Natural killer cell (primary cell): ENCODE results near the gene LRRFIP2. TPM values are rescaled to one million over a fixed set of nuclear protein-coding genes. Genes with fewer than 3 reads are reported as not detected.

Source experiments
- ATAC-seq, 3 donors: fragments of 150-1000 bp in 2 of 3; fragments of 200-7000 bp in 1 of 3; cut with Tn5 transposase; 1 replicate in 1 of 3; 2 replicates in 2 of 3; pipeline ENCODE4 v1.10.0; 2021; ENCODE audit warnings: mild to moderate bottlenecking in 2 of 3, moderate library complexity in 2 of 3
- DNase-seq, 2 donors: peaks; one replicate each; pipeline versions ENCODE4 v3.0.0 to v3.0.0-alpha.2; 2013 to 2021; ENCODE audit warnings: mixed read lengths in 1 of 2
- H3K27ac ChIP-seq: one replicate; pipeline ENCODE4 v1.5.1; 2013; ENCODE audit warnings: mild to moderate bottlenecking, low read length
- H3K27me3 ChIP-seq: one replicate; pipeline ENCODE4 v1.6.1; 2013; ENCODE audit warnings: low read length; ENCODE audit not compliant: control insufficient read depth, insufficient read depth
- H3K36me3 ChIP-seq: one replicate; pipeline ENCODE4 v1.6.1; 2013; ENCODE audit warnings: low read length; ENCODE audit not compliant: control insufficient read depth, insufficient read depth
- H3K4me1 ChIP-seq: one replicate; pipeline ENCODE4 v1.6.1; 2013; ENCODE audit warnings: low read length; ENCODE audit not compliant: control insufficient read depth, insufficient read depth
- H3K4me3 ChIP-seq: one replicate; pipeline ENCODE4 v1.5.1; 2013; ENCODE audit warnings: low read length
- H3K9me3 ChIP-seq: one replicate; pipeline ENCODE4 v1.6.1; 2013; ENCODE audit warnings: low read length; ENCODE audit not compliant: control insufficient read depth, insufficient read depth
- H3K27ac Mint-ChIP-seq, 2 donors: one replicate each; pipeline ENCODE4 v1.8.0; 2022; ENCODE audit warnings: mild to moderate bottlenecking in 2 of 2, mixed read lengths in 2 of 2, moderate library complexity in 1 of 2
- H3K27me3 Mint-ChIP-seq, 2 donors: one replicate each; pipeline ENCODE4 v1.8.0; 2022; ENCODE audit warnings: low read depth in 2 of 2, mixed read lengths in 2 of 2
- H3K36me3 Mint-ChIP-seq: one replicate; pipeline ENCODE4 v1.8.0; 2022; ENCODE audit warnings: mixed read lengths
- H3K4me1 Mint-ChIP-seq, 2 donors: one replicate each; pipeline ENCODE4 v1.8.0; 2022; ENCODE audit warnings: mixed read lengths in 2 of 2
- H3K4me3 Mint-ChIP-seq: one replicate; pipeline ENCODE4 v1.8.0; 2022; ENCODE audit warnings: mild to moderate bottlenecking, moderate library complexity, mixed read lengths
- H3K9me3 Mint-ChIP-seq, 2 donors: one replicate each; pipeline ENCODE4 v1.8.0; 2022; ENCODE audit warnings: mixed read lengths in 2 of 2
- WGBS: methylation state at CpG from one replicate; pipeline ENCODE4 v1.1.7; 2013; ENCODE audit warnings: missing lambda C conversion rate; ENCODE audit not compliant: insufficient coverage; 5-methylcytosine and 5-hydroxymethylcytosine counted together
- intact Hi-C: fragments of 100-400 bp; cut with micrococcal nuclease; formaldehyde crosslinking; loops from one replicate; pipeline ENCODE4 v1.14.2; 2022
- total RNA-seq, 4 donors: library from RNA; stranded (reverse); fragments of 120-200 nt in 1 of 4; gene quantifications; one replicate each; pipeline versions ENCODE4 v1.2.3 to v1.2.4, GENCODE V29; 2013 to 2022
- TF ChIP-seq, protein P1 (sequence below): fragments of 200-600 bp; IDR thresholded peaks from one replicate; pipeline ENCODE4 v1.8.0; 2022; ENCODE audit warnings: antibody characterized with exemption

LRRFIP2 gene
- total RNA-seq, 3 donors from 2014 or later (not counting 1 experiment from before 2014, with no cell fraction given), result 49.0 to 86.1 (median 66.0) TPM

DNA sequence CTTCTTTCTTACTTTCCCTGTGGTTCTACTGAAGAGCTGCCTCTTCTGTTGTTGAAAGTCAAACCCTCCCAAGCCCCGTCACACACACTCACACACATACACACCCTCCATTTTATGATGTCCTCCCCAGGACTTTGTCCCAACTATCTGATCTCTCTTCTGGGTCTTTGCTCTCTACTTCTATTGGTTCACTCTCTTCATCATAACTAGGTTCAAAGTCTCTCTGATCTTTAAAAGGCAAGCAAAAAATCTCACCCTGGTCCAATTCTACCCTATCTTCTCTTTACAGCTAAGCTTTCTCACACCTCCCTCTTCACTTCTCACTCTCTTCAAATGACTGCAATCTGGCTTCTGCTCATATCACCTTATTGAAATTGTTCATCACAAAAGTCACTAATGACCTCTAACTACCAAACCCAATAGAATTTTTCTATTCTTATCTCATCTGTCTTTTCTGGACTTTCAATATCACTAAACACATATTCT is 34.8 kb downstream of the LRRFIP2 start:
- Histone ChIP-seq H3K27me3 (no peaks in the 10 kb centered on the region), H3K4me1 (no peaks in the 10 kb centered on the region), H3K36me3 (peaks cover 11% of the 10 kb centered on the region), H3K4me3 (no peak overlapping the region), H3K9me3 (no peaks in the 10 kb centered on the region), H3K27ac (no peak overlapping the region)
- Mint-ChIP-seq H3K9me3 (no peaks in the 10 kb centered on the region), H3K4me3 (no peak overlapping the region), H3K4me1 (peaks cover 15 to 22% of the 10 kb centered on the region in 2 donors), H3K27me3 (no peaks in the 10 kb centered on the region), H3K27ac (no peak overlapping the region), H3K36me3 (peaks cover 7% of the 10 kb centered on the region)
- ATAC-seq, result peak in 1 of 3 donors; percentile 46
- intact Hi-C loops, result no loop called here
- no peak for DNase-seq
- WGBS, result 90% methylated on average over 1 of the region's 1 CpG
- TF ChIP-seq, protein P1, sequence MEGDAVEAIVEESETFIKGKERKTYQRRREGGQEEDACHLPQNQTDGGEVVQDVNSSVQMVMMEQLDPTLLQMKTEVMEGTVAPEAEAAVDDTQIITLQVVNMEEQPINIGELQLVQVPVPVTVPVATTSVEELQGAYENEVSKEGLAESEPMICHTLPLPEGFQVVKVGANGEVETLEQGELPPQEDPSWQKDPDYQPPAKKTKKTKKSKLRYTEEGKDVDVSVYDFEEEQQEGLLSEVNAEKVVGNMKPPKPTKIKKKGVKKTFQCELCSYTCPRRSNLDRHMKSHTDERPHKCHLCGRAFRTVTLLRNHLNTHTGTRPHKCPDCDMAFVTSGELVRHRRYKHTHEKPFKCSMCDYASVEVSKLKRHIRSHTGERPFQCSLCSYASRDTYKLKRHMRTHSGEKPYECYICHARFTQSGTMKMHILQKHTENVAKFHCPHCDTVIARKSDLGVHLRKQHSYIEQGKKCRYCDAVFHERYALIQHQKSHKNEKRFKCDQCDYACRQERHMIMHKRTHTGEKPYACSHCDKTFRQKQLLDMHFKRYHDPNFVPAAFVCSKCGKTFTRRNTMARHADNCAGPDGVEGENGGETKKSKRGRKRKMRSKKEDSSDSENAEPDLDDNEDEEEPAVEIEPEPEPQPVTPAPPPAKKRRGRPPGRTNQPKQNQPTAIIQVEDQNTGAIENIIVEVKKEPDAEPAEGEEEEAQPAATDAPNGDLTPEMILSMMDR, result no peak

DNA sequence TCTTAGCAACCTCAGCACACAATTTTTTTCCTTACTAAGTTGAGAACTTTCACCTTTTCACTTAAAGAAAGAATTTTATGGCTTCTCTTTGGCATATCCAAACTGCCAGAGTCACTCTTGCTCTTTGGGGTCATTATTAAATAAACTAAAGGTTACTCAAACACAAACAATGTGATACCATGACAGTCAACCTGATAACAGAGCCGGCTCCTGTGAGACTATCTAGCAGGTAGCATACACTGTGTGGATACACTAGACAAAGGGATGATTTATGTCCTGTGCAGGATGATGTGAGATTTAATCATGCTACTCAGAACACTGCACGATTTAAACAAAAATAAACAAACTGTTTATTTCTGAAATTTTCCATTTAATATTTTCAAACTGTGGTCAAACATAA is 35.6 kb downstream of the LRRFIP2 start:
- Mint-ChIP-seq H3K4me3 (no peak overlapping the region), H3K4me1 (peaks cover 15 to 21% of the 10 kb centered on the region in 2 donors), H3K27ac (no peak overlapping the region), H3K36me3 (peaks cover 7% of the 10 kb centered on the region), H3K27me3 (no peaks in the 10 kb centered on the region), H3K9me3 (no peaks in the 10 kb centered on the region)
- H3K27me3 ChIP-seq, result no peaks in the 10 kb centered on the region
- H3K9me3 ChIP-seq, result no peaks in the 10 kb centered on the region
- H3K36me3 ChIP-seq, result peaks cover 11% of the 10 kb centered on the region
- H3K4me1 ChIP-seq, result no peaks in the 10 kb centered on the region
- 100% methylated on average over 1 of the region's 2 CpGs for WGBS
- TF ChIP-seq, protein P1, result no peak
- no peak overlapping the region for H3K4me3 ChIP-seq
- intact Hi-C loops, result no loop called here
- ATAC-seq (no peak), DNase-seq (no peak)
- H3K27ac ChIP-seq, result no peak overlapping the region

DNA sequence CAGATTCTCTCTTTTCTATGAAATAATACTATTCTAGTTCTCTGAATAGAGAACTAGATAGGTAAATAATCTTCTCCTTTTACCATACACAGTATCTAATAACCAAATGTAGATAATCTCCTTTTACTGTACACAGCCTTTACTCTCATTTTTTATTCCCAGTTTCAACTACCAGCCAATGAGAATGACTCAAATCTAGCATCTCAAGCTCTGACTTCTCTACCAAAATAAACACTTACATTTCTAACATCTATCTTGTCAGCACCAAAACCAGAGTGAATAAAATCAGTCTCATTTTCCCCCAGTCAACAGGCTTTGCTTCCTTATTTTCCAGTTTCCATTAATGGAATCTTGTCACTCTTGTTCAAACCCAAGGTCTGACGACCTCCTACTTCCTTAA is 36.9 kb downstream of the LRRFIP2 start:
- Mint-ChIP-seq H3K9me3 (no peaks in the 10 kb centered on the region), H3K27ac (peak overlapping the region in 1 of 2 donors; percentile 4), H3K4me3 (no peak overlapping the region), H3K27me3 (no peaks in the 10 kb centered on the region), H3K36me3 (no peaks in the 10 kb centered on the region), H3K4me1 (peaks cover 15 to 16% of the 10 kb centered on the region in 2 donors)
- H3K27ac ChIP-seq, result no peak overlapping the region
- H3K4me3 ChIP-seq, result no peak overlapping the region
- WGBS, result 65% methylated on average over 1 of the region's 1 CpG
- no peaks in the 10 kb centered on the region for H3K9me3 ChIP-seq
- no peaks in the 10 kb centered on the region for H3K27me3 ChIP-seq
- TF ChIP-seq, protein P1, result no peak
- peaks cover 3% of the 10 kb centered on the region for H3K36me3 ChIP-seq
- H3K4me1 ChIP-seq, result no peaks in the 10 kb centered on the region
- DNase-seq, result no peak
- ATAC-seq, result no peak
- intact Hi-C loops, result no loop called here

DNA sequence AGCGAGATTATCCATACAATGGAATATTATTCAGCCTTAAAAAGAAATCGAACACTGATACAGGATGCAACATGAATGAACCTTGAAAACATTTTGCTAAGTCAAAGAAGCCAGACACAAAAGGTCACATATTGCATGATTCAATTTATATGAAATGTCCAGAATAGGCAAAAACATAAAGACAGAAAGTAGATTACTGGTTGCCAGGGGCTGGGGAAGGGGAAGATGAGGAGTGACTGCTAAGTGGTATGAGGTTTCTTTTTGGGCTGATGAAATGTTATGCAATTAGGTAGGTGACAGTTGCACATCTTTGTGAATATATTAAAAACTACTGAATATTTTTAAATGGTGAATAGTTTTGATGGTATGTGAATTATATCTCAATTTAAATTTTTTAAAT is 38.3 kb downstream of the LRRFIP2 start:
- DNase-seq, result no peak
- Histone ChIP-seq H3K27me3 (no peaks in the 10 kb centered on the region), H3K27ac (no peak overlapping the region), H3K36me3 (no peaks in the 10 kb centered on the region), H3K4me3 (no peak overlapping the region), H3K9me3 (no peaks in the 10 kb centered on the region), H3K4me1 (no peaks in the 10 kb centered on the region)
- H3K4me3 Mint-ChIP-seq, result no peak overlapping the region
- no peak overlapping the region for H3K27ac Mint-ChIP-seq
- peaks cover 22 to 23% of the 10 kb centered on the region in 2 donors for H3K4me1 Mint-ChIP-seq
- no peak for ATAC-seq
- no peaks in the 10 kb centered on the region for H3K36me3 Mint-ChIP-seq
- WGBS, result 100% methylated on average over 2 of the region's 2 CpGs
- H3K9me3 Mint-ChIP-seq, result no peaks in the 10 kb centered on the region
- no peaks in the 10 kb centered on the region for H3K27me3 Mint-ChIP-seq
- intact Hi-C loops, result no loop called here
- TF ChIP-seq, protein P1, result no peak
